Activated effector memory CD4-positive, alpha-beta T cell treated with Interleukin-2 at 50 U/mL for 16 hours (primary cell): Measurements from ENCODE around the gene PRKCE.

Experiments
- DNase-seq: peaks from one replicate; pipeline ENCODE4 v3.0.0-alpha.2; 2020

The PRKCE gene

GRCh38 chr2:46163098-46163430 is 511.6 kb downstream of the PRKCE start:
- no peak for DNase-seq

- no peak for DNase-seq
Measured at GRCh38 chr2:46163804-46164528, 512.5 kb downstream of the PRKCE start.

- DNase-seq = no peak
Measured at GRCh38 chr2:46164529-46165301, 513.2 kb downstream of the PRKCE start.

- DNase-seq = no peak
Measured at GRCh38 chr2:46165916-46166315, 514.4 kb downstream of the PRKCE start.

GRCh38 chr2:46167406-46167805 is 515.9 kb downstream of the PRKCE start:
- DNase-seq = no peak

- DNase-seq = no peak
Measured at GRCh38 chr2:46167924-46168323, 516.4 kb downstream of the PRKCE start.

GRCh38 chr2:46169467-46169866 is 518.0 kb downstream of the PRKCE start:
- DNase-seq = no peak

GRCh38 chr2:46170026-46170425 is 518.6 kb downstream of the PRKCE start:
- no peak for DNase-seq

- no peak for DNase-seq
Measured at GRCh38 chr2:46170611-46171350, 519.3 kb downstream of the PRKCE start.

GRCh38 chr2:46171411-46171953 is 520.0 kb downstream of the PRKCE start:
- DNase-seq = no peak

GRCh38 chr2:46171996-46172546 is 520.6 kb downstream of the PRKCE start:
- no peak for DNase-seq

- no peak for DNase-seq
Measured at GRCh38 chr2:46173030-46173429, 521.6 kb downstream of the PRKCE start.

- no peak for DNase-seq
Measured at GRCh38 chr2:46173636-46174250, 522.3 kb downstream of the PRKCE start.

GRCh38 chr2:46174345-46175170 is 523.1 kb downstream of the PRKCE start:
- DNase-seq = no peak

GRCh38 chr2:46175419-46175818 is 523.9 kb downstream of the PRKCE start:
- DNase-seq = no peak

- DNase-seq = no peak
Measured at GRCh38 chr2:46177461-46178089, 526.1 kb downstream of the PRKCE start.

GRCh38 chr2:46179037-46179621 is 527.7 kb downstream of the PRKCE start:
- peak; percentile 11 for DNase-seq

GRCh38 chr2:46180189-46180588 is 528.7 kb downstream of the PRKCE start:
- no peak for DNase-seq

GRCh38 chr2:46181306-46181705 is 529.8 kb downstream of the PRKCE start:
- no peak for DNase-seq

GRCh38 chr2:46181789-46182530 is 530.5 kb downstream of the PRKCE start:
- no peak for DNase-seq
